Measurements from ENCODE around the gene CLSTN2. TPM values are rescaled to one million over a fixed set of nuclear protein-coding genes. Genes with fewer than 3 reads are reported as not detected.

Gene CLSTN2
- total and polyA plus RNA-seq, 2 of the 4 experiments (the other 2 are of a cell fraction): under 0.01 to 0.07 TPM

- no peak overlapping the region for H3K14ac ChIP-seq (replicated peaks; ENCODE audit: low read depth, low read length)
- no peaks in the 10 kb centered on the region for H3K9me1 ChIP-seq (ENCODE audit: insufficient read depth, low read length)
- H4K20me1 ChIP-seq (ENCODE audit: insufficient read depth, low read length): no peaks in the 10 kb centered on the region
- no peak overlapping the region for H2BK120ac ChIP-seq (ENCODE audit: low read depth, low read length)
- TF ChIP-seq CTCF (conservative IDR thresholded peaks at IDR 0.05; ENCODE audit: low read depth, low read length) (no peak), CHD1 (IDR thresholded peaks at IDR 0.05; ENCODE audit: low read depth, low read length) (no peak), BHLHE40 (IDR thresholded peaks at IDR 0.05; ENCODE audit: low read depth, low read length) (no peak), MAFK (IDR thresholded peaks at IDR 0.05; ENCODE audit: low read depth, low read length) (no peak), RAD21 (IDR thresholded peaks at IDR 0.05; ENCODE audit: low read length) (no peak), CEBPB (IDR thresholded peaks at IDR 0.05; ENCODE audit: low read depth, low read length) (no peak), MXI1 (IDR thresholded peaks at IDR 0.05; ENCODE audit: borderline replicate concordance, low read depth, low read length) (no peak), NFE2L2 (IDR thresholded peaks at IDR 0.05; ENCODE audit: low read depth, low read length) (no peak), MAZ (IDR thresholded peaks at IDR 0.05; ENCODE audit: borderline replicate concordance, low read depth, low read length) (no peak), RFX5 (IDR thresholded peaks at IDR 0.05; ENCODE audit: low read depth, low read length) (no peak), RCOR1 (IDR thresholded peaks at IDR 0.05; ENCODE audit: insufficient replicate concordance, low read length) (no peak), FOS (IDR thresholded peaks at IDR 0.05; ENCODE audit: low read depth, low read length) (no peak), POLR2A (IDR thresholded peaks at IDR 0.05; ENCODE audit: low read depth, low read length) (no peak), SMC3 (IDR thresholded peaks at IDR 0.05; ENCODE audit: low read depth, low read length) (no peak)
- TF ChIP-seq, protein P1, sequence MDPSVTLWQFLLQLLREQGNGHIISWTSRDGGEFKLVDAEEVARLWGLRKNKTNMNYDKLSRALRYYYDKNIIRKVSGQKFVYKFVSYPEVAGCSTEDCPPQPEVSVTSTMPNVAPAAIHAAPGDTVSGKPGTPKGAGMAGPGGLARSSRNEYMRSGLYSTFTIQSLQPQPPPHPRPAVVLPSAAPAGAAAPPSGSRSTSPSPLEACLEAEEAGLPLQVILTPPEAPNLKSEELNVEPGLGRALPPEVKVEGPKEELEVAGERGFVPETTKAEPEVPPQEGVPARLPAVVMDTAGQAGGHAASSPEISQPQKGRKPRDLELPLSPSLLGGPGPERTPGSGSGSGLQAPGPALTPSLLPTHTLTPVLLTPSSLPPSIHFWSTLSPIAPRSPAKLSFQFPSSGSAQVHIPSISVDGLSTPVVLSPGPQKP (IDR thresholded peaks at IDR 0.05; ENCODE audit: borderline replicate concordance, low read depth, low read length): no peak
- TF ChIP-seq, protein P2, sequence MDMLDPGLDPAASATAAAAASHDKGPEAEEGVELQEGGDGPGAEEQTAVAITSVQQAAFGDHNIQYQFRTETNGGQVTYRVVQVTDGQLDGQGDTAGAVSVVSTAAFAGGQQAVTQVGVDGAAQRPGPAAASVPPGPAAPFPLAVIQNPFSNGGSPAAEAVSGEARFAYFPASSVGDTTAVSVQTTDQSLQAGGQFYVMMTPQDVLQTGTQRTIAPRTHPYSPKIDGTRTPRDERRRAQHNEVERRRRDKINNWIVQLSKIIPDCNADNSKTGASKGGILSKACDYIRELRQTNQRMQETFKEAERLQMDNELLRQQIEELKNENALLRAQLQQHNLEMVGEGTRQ (IDR thresholded peaks at IDR 0.05; ENCODE audit: low read depth, low read length): no peak
- no peak overlapping the region for H3K23ac ChIP-seq (ENCODE audit: low read depth, low read length)
- no peak overlapping the region for H2BK20ac ChIP-seq (ENCODE audit: low read depth, low read length)
- no peak overlapping the region for H3K4ac ChIP-seq (ENCODE audit: low read depth, low read length)
- H2BK15ac ChIP-seq (ENCODE audit: low read depth, low read length): no peak overlapping the region
- no peak overlapping the region for H3K4me2 ChIP-seq (ENCODE audit: low read depth, low read length)
- no CpG with 5 or more reads among the region's 1 CpG for WGBS, 2 experiments (ENCODE audit: extremely low coverage in 2 of 2, insufficient read length in 1 of 2)
- no peak overlapping the region for H4K91ac ChIP-seq (ENCODE audit: insufficient read depth, low read depth, low read length)
- H3K9ac ChIP-seq (ENCODE audit: low read depth, low read length): no peak overlapping the region
- BruUV-seq (replicated peaks): no TSS peak
- no peak overlapping the region for H2AFZ ChIP-seq (replicated peaks; ENCODE audit: low read length, poor library complexity)
- no peaks in the 10 kb centered on the region for H3K27me3 ChIP-seq (ENCODE audit: control insufficient read depth, insufficient read depth, low read length)
- in situ Hi-C loops (cut with MboI; ENCODE audit: low sequenced_read_pairs): no loop called here
- H2AK9ac ChIP-seq (replicated peaks; ENCODE audit: low read depth, low read length, poor library complexity): no peak overlapping the region
- H3K79me1 ChIP-seq (ENCODE audit: low read depth in 1 of 2, low read length in 2 of 2): no peaks in the 10 kb centered on the region
- H3K27ac ChIP-seq (ENCODE audit: insufficient read depth, low read length): no peak overlapping the region
- H2BK5ac ChIP-seq (ENCODE audit: low read depth, low read length, poor library complexity, severe bottlenecking): no peak overlapping the region
- no peak overlapping the region for H3K18ac ChIP-seq (ENCODE audit: low read depth, low read length)
- intact Hi-C loops (cut with micrococcal nuclease): no loop called here
- CTCF ChIA-PET: no interaction called here
- H3K4me1 ChIP-seq (ENCODE audit: control insufficient read depth, insufficient read depth, low read length): no peaks in the 10 kb centered on the region
- no peak overlapping the region for H2AK5ac ChIP-seq (ENCODE audit: low read depth, low read length)
- ATAC-seq (ENCODE audit: low read depth) (no peak), DNase-seq (no peak)
- H3K56ac ChIP-seq (ENCODE audit: extremely low read depth, insufficient read depth, low read length): no peak overlapping the region
- H3K9me3 ChIP-seq (ENCODE audit: control insufficient read depth, insufficient read depth, low read length): no peaks in the 10 kb centered on the region
- H3K36me3 ChIP-seq (ENCODE audit: control insufficient read depth, insufficient read depth, low read length): no peaks in the 10 kb centered on the region
- no peak overlapping the region for H4K8ac ChIP-seq (ENCODE audit: low read depth in 2 of 2, low read length in 2 of 2)
- H4K5ac ChIP-seq (ENCODE audit: low read depth, low read length): no peak overlapping the region
- POLR2A ChIA-PET (ENCODE audit: unreplicated experiment): no interaction called here
- dilution Hi-C loops (cut with HindIII; ENCODE audit: low sequenced_read_pairs, unreplicated experiment): no loop called here
- no peak overlapping the region for H3K4me3 ChIP-seq (ENCODE audit: insufficient read depth, low read depth, low read length)
These were observed 40.4 kb upstream of the CLSTN2 start for GRCh38 chr3:139894643-139894989.

Measured in IMR-90 (cell line).